Endothelial cell of umbilical vein (primary cell): Measurements from ENCODE around the gene AARS2. TPM values are rescaled to one million over a fixed set of nuclear protein-coding genes. Genes with fewer than 3 reads are reported as not detected.

Experiments used
- BruUV-seq: library from RNA; stranded (reverse); fragments of 400-500 nt; replicated peaks from 2 replicates; lab custom pipeline; 2021; lab: Mats Ljungman, UMichigan
- CTCF ChIA-PET: fragments of 300-600, 350-600 bp; sonication (Branson Sonifier 250); formaldehyde crosslinking; loops from one replicate; lab custom pipeline; 2021; ENCODE audit warnings: antibody characterized with exemption, inconsistent platforms; lab: Charles Lee
- POLR2A ChIA-PET: fragments of 300-600, 350-600 bp; sonication (Branson Sonifier 250); formaldehyde crosslinking; loops from one replicate; lab custom pipeline; 2021; ENCODE audit warnings: antibody characterized with exemption, inconsistent platforms; lab: Charles Lee
- DNase-seq: peaks from one replicate; pipeline ENCODE4 v3.0.0-alpha.2; 2011; ENCODE audit warnings: low read depth, low spot score
- FAIRE-seq: peaks from 2 replicates; lab custom pipeline; 2011; peaks lifted over from hg19 to GRCh38; lab: Jason Lieb, UNC
- H2AFZ ChIP-seq: 2 replicates; pipeline ENCODE4 v1.6.0; 2012; ENCODE audit warnings: low read depth, low read length, control low read depth, inconsistent platforms
- H3K27ac ChIP-seq: 2 replicates; pipeline ENCODE4 v1.5.1; 2011; ENCODE audit warnings: low read depth, mild to moderate bottlenecking, control low read depth, low read length, moderate library complexity; ENCODE audit not compliant: insufficient read depth
- H3K27me3 ChIP-seq, 2 experiments: 2 replicates each; pipeline versions ENCODE4 v1.6.0 to v1.6.1; 2011; ENCODE audit warnings: low read length in 2 of 2, mixed read lengths in 1 of 2; ENCODE audit not compliant: control insufficient read depth in 2 of 2, insufficient read depth in 2 of 2
- H3K36me3 ChIP-seq, 2 experiments: 2 replicates in 1 of 2; 3 replicates in 1 of 2; pipeline ENCODE4 v1.5.1; 2011; ENCODE audit warnings: low read length in 2 of 2, mild to moderate bottlenecking in 1 of 2, moderate library complexity in 1 of 2; ENCODE audit not compliant: control insufficient read depth in 2 of 2, insufficient read depth in 2 of 2; ENCODE audit errors: extremely low read depth in 1 of 2
- H3K4me1 ChIP-seq: 3 replicates; pipeline ENCODE4 v1.5.1; 2011; ENCODE audit warnings: mild to moderate bottlenecking, low read length; ENCODE audit not compliant: control insufficient read depth, insufficient read depth; ENCODE audit errors: extremely low read depth
- H3K4me2 ChIP-seq: 2 replicates; pipeline ENCODE4 v1.6.1; 2011; ENCODE audit warnings: low read length, control low read depth, mixed read lengths; ENCODE audit not compliant: insufficient read depth
- H3K4me3 ChIP-seq, 3 experiments: fragments of 200-600 bp in 1 of 3; sonication (generic), shearing (Covaris generic) in 1 of 3; replicated peaks in 1 of 3; 2 replicates each; pipeline ENCODE4 v1.5.1; 2011 to 2016; ENCODE audit warnings: control low read depth in 3 of 3, low read length in 3 of 3, mild to moderate bottlenecking in 2 of 3, inconsistent platforms in 1 of 3, low read depth in 1 of 3, moderate library complexity in 1 of 3; ENCODE audit not compliant: insufficient read depth in 1 of 3
- H3K79me2 ChIP-seq: 2 replicates; pipeline ENCODE4 v1.6.0; 2012; ENCODE audit warnings: low read length, inconsistent platforms; ENCODE audit not compliant: control insufficient read depth, insufficient read depth
- H3K9ac ChIP-seq: replicated peaks from 2 replicates; pipeline ENCODE3; 2011; ENCODE audit warnings: low read length, control low read depth; ENCODE audit not compliant: insufficient read depth; ENCODE audit errors: extremely low read depth
- H3K9me1 ChIP-seq: replicated peaks from 3 replicates; pipeline ENCODE4 v1.6.0; 2011; ENCODE audit warnings: mild to moderate bottlenecking, low read length; ENCODE audit not compliant: control insufficient read depth, insufficient read depth; ENCODE audit errors: extremely low read depth
- H3K9me3 ChIP-seq: replicated peaks from 2 replicates; pipeline ENCODE4 v1.5.1; 2012; ENCODE audit warnings: low read length, inconsistent platforms; ENCODE audit not compliant: control insufficient read depth, insufficient read depth
- H4K20me1 ChIP-seq: replicated peaks from 2 replicates; pipeline ENCODE3; 2011; ENCODE audit warnings: mild to moderate bottlenecking, low read length; ENCODE audit not compliant: control insufficient read depth, insufficient read depth; ENCODE audit errors: extremely low read depth
- EZH2 ChIP-seq: IDR thresholded peaks from 2 replicates; pipeline ENCODE4 v1.6.1; 2012; ENCODE audit warnings: borderline replicate concordance, low read depth, mild to moderate bottlenecking, moderate library complexity, low read length, inconsistent platforms; ENCODE audit not compliant: severe bottlenecking
- FOS ChIP-seq: IDR thresholded peaks from 2 replicates; pipeline ENCODE4 v1.6.1; 2011; ENCODE audit warnings: mild to moderate bottlenecking, low read length, moderate library complexity, borderline replicate concordance; ENCODE audit not compliant: insufficient read depth
- GATA2 ChIP-seq: IDR thresholded peaks from 2 replicates; pipeline ENCODE4 v1.7.0; 2011; ENCODE audit warnings: low read depth, mild to moderate bottlenecking, moderate library complexity, mixed read lengths, low read length; ENCODE audit not compliant: insufficient read length, insufficient read depth
- JUN ChIP-seq: IDR thresholded peaks from 2 replicates; pipeline ENCODE4 v1.6.1; 2011; ENCODE audit warnings: borderline replicate concordance, low read depth; ENCODE audit not compliant: insufficient read length, insufficient read depth
- MYC ChIP-seq: IDR thresholded peaks from one replicate; pipeline ENCODE4 v1.6.1; 2011; ENCODE audit warnings: mild to moderate bottlenecking, low read depth, low read length
- POLR2A ChIP-seq: IDR thresholded peaks from 2 replicates; pipeline ENCODE4 v1.6.1; 2012; ENCODE audit warnings: low read depth, mild to moderate bottlenecking, control low read depth, low read length
- POLR2AphosphoS5 ChIP-seq: IDR thresholded peaks from 2 replicates; pipeline ENCODE4 v1.6.1; 2012; ENCODE audit warnings: low read depth, mild to moderate bottlenecking, control low read depth, low read length, moderate library complexity; ENCODE audit not compliant: insufficient read depth
- dilution Hi-C: fragments of 300-500 bp; cut with MboI; formaldehyde crosslinking; loops from one replicate; pipeline ENCODE4 v1.15.0; 2019; ENCODE audit warnings: low sequenced_read_pairs; ENCODE audit not compliant: extremely low pct_ligation_motif_present
- intact Hi-C: fragments of 100-400 bp; cut with micrococcal nuclease; formaldehyde crosslinking; loops from one replicate; pipeline ENCODE4 v1.10.0; 2022
- polyA plus RNA-seq, 4 experiments: library from polyadenylated mRNA; depleted of rRNA in 3 of 4; stranded (reverse) in 3 of 4; unstranded in 1 of 4; fragments of >200 nt; gene quantifications; 2 replicates each; pipeline versions ENCODE4 v1.2.1 to v1.2.3, GENCODE V29; 2011 to 2012; ENCODE audit warnings: missing spikeins in 1 of 4
- total RNA-seq: library from RNA; stranded (reverse); gene quantifications from 2 replicates; pipeline ENCODE4 v1.2.3, GENCODE V29; 2021
- TF ChIP-seq, protein P1 (sequence below): IDR thresholded peaks from 2 replicates; pipeline ENCODE4 v1.6.1; 2011; ENCODE audit not compliant: insufficient read depth, insufficient read length
- TF ChIP-seq, protein P2 (sequence below), 2 donors: IDR thresholded peaks; 1 replicate in 1 of 2; 2 replicates in 1 of 2; pipeline ENCODE4 v1.5.1; 2011; ENCODE audit warnings: low read length in 2 of 2, mild to moderate bottlenecking in 2 of 2, moderate library complexity in 2 of 2, control low read depth in 1 of 2, inconsistent platforms in 1 of 2, low read depth in 1 of 2; ENCODE audit not compliant: insufficient read depth in 1 of 2; ENCODE audit errors: extremely low read depth in 1 of 2

The AARS2 gene
- total and polyA plus RNA-seq, 2 donors (not counting 3 experiments of a cell fraction or from before 2014, with no cell fraction given): 8.3 to 17.9 TPM

DNA sequence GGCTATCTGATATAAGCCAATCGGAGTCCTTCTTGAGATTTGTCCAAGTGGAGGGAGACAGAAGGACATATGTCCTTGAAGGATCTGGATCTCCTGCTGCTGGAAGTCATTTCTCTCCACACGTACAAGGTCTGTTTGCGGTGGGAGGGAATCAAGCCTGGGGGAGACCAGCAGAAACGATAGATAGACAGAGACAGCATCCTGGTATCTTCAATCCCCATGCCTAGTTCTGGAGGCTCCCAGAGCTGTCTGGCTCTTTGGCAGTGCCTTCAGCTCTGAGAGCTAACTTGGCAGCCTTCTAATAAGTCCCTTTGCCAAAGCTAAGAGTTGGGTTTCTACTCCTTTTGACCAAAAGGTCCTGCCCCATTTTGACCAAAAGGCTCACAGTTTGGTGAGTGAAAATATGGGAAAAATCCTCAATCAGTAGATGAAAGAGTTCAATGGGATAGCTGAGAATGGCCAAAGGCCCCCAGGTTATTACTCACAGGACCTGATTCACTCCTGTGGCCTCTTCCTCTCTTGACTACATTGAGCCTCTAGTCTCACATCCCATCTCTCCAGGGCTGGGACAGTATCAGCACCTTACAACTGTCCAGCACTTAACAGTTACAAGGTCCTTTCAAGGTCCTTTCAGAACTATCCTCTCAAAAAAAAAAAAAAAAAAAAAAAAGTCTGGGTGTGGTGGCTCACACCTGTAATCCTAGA, 20.3 kb downstream of the AARS2 start:
- H3K9me3 ChIP-seq: no peaks in the 10 kb centered on the region
- no peak overlapping the region for H3K9ac ChIP-seq
- H4K20me1 ChIP-seq: no peaks in the 10 kb centered on the region
- no peaks in the 10 kb centered on the region for H3K79me2 ChIP-seq
- no peaks in the 10 kb centered on the region for H3K36me3 ChIP-seq
- intact Hi-C loops: no loop called here
- H3K4me2 ChIP-seq: no peak overlapping the region
- no peak overlapping the region for H3K27ac ChIP-seq
- H3K4me3 ChIP-seq: no peak overlapping the region
- no peak overlapping the region for H2AFZ ChIP-seq
- POLR2A ChIA-PET: interaction anchor here (0.7 kb wide), 1 partner anchor 149 kb away, joined by 12 read pairs; no protein-coding TSS in a partner anchor
- CTCF ChIA-PET: interaction anchor here (0.8 to 5.6 kb wide), 7 partner anchors 11 to 36 kb away, joined by 3 to 35 read pairs (median 5); partner anchors contain the start of genes AARS2 and TMEM151B
- dilution Hi-C loops: no loop called here
- DNase-seq: no peak
- no peaks in the 10 kb centered on the region for H3K9me1 ChIP-seq
- BruUV-seq: no TSS peak
- TF ChIP-seq POLR2AphosphoS5 (no peak), GATA2 (no peak), POLR2A (no peak), FOS (no peak), MYC (no peak), JUN (no peak), EZH2 (no peak)
- TF ChIP-seq, protein P1, sequence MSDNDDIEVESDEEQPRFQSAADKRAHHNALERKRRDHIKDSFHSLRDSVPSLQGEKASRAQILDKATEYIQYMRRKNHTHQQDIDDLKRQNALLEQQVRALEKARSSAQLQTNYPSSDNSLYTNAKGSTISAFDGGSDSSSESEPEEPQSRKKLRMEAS: no peak
- TF ChIP-seq, protein P2, sequence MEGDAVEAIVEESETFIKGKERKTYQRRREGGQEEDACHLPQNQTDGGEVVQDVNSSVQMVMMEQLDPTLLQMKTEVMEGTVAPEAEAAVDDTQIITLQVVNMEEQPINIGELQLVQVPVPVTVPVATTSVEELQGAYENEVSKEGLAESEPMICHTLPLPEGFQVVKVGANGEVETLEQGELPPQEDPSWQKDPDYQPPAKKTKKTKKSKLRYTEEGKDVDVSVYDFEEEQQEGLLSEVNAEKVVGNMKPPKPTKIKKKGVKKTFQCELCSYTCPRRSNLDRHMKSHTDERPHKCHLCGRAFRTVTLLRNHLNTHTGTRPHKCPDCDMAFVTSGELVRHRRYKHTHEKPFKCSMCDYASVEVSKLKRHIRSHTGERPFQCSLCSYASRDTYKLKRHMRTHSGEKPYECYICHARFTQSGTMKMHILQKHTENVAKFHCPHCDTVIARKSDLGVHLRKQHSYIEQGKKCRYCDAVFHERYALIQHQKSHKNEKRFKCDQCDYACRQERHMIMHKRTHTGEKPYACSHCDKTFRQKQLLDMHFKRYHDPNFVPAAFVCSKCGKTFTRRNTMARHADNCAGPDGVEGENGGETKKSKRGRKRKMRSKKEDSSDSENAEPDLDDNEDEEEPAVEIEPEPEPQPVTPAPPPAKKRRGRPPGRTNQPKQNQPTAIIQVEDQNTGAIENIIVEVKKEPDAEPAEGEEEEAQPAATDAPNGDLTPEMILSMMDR (IDR thresholded peaks at IDR 0.05; ENCODE audit: extremely low read depth in 1 of 2, insufficient read depth in 1 of 2, low read depth in 1 of 2, low read length in 2 of 2): no peak
- H3K27me3 ChIP-seq: peaks cover 36 to 38% of the 10 kb centered on the region in 2 experiments
- no peak for FAIRE-seq
- H3K4me1 ChIP-seq: peaks cover 6% of the 10 kb centered on the region
